Naive thymus-derived CD4-positive, alpha-beta T cell (primary cell): ENCODE data around the gene LHFPL3. TPM values are rescaled to one million over a fixed set of nuclear protein-coding genes. Genes with fewer than 3 reads are reported as not detected.

ENCODE experiments used
- ATAC-seq: fragments of 150-1000 bp; cut with Tn5 transposase; 2 replicates; pipeline ENCODE4 v1.10.0; 2021; ENCODE audit warnings: mild to moderate bottlenecking, moderate library complexity
- CTCF ChIA-PET: fragments of 350-600 bp; sonication (Branson Sonifier 250); formaldehyde crosslinking; loops from one replicate; lab custom pipeline; 2021; ENCODE audit warnings: antibody characterized with exemption; lab: Charles Lee
- POLR2A ChIA-PET: fragments of 350-600 bp; sonication (Branson Sonifier 250); formaldehyde crosslinking; loops from one replicate; lab custom pipeline; 2021; ENCODE audit warnings: antibody characterized with exemption, inconsistent platforms; lab: Charles Lee
- DNase-seq, 9 donors: peaks; one replicate each; pipeline versions ENCODE4 v3.0.0 to v3.0.0-alpha.2; 2020 to 2022; ENCODE audit warnings: mixed read lengths in 1 of 9
- H3K27ac ChIP-seq: one replicate; pipeline ENCODE4 v1.7.0; 2013; ENCODE audit warnings: mild to moderate bottlenecking, low read depth, low read length, moderate library complexity
- H3K27me3 ChIP-seq, 2 donors: one replicate each; pipeline ENCODE4 v1.7.0; 2013; ENCODE audit warnings: low read length in 2 of 2, mild to moderate bottlenecking in 2 of 2, moderate library complexity in 2 of 2; ENCODE audit not compliant: control insufficient read depth in 2 of 2, insufficient read depth in 2 of 2
- H3K36me3 ChIP-seq, 3 experiments: 1 replicate in 2 of 3; 2 replicates in 1 of 3; pipeline ENCODE4 v1.7.0; 2013; ENCODE audit warnings: low read length in 3 of 3, mild to moderate bottlenecking in 3 of 3, moderate library complexity in 1 of 3; ENCODE audit not compliant: insufficient read depth in 3 of 3, control insufficient read depth in 2 of 3
- H3K4me1 ChIP-seq, 2 donors: one replicate each; pipeline ENCODE4 v1.7.0; 2013; ENCODE audit warnings: low read length in 2 of 2, mild to moderate bottlenecking in 2 of 2, moderate library complexity in 1 of 2; ENCODE audit not compliant: control insufficient read depth in 2 of 2, insufficient read depth in 2 of 2
- H3K4me3 ChIP-seq: 2 replicates; pipeline ENCODE4 v1.7.0; 2013; ENCODE audit warnings: mild to moderate bottlenecking, low read length
- H3K9me3 ChIP-seq, 3 experiments: 1 replicate in 2 of 3; 2 replicates in 1 of 3; pipeline ENCODE4 v1.7.0; 2013; ENCODE audit warnings: low read length in 3 of 3; ENCODE audit not compliant: control insufficient read depth in 2 of 3
- H3K27ac Mint-ChIP-seq, 9 donors: one replicate each; pipeline ENCODE4 v1.8.0; 2020 to 2022; ENCODE audit warnings: mixed read lengths in 9 of 9, mild to moderate bottlenecking in 8 of 9, moderate library complexity in 5 of 9, inconsistent platforms in 2 of 9
- H3K27me3 Mint-ChIP-seq, 5 donors: one replicate each; pipeline ENCODE4 v1.8.0; 2021 to 2022; ENCODE audit warnings: mixed read lengths in 5 of 5, mild to moderate bottlenecking in 1 of 5
- H3K36me3 Mint-ChIP-seq, 5 donors: one replicate each; pipeline ENCODE4 v1.8.0; 2020 to 2022; ENCODE audit warnings: mixed read lengths in 5 of 5, mild to moderate bottlenecking in 3 of 5, inconsistent platforms in 1 of 5
- H3K4me1 Mint-ChIP-seq, 7 donors: one replicate each; pipeline ENCODE4 v1.8.0; 2020 to 2022; ENCODE audit warnings: mixed read lengths in 7 of 7, mild to moderate bottlenecking in 3 of 7, inconsistent platforms in 1 of 7
- H3K4me3 Mint-ChIP-seq, 10 donors: one replicate each; pipeline ENCODE4 v1.8.0; 2020 to 2022; ENCODE audit warnings: mild to moderate bottlenecking in 10 of 10, mixed read lengths in 10 of 10, moderate library complexity in 6 of 10, inconsistent platforms in 2 of 10
- H3K9me3 Mint-ChIP-seq, 11 donors: one replicate each; pipeline ENCODE4 v1.8.0; 2020 to 2022; ENCODE audit warnings: mixed read lengths in 11 of 11, mild to moderate bottlenecking in 4 of 11, inconsistent platforms in 1 of 11, moderate library complexity in 1 of 11
- intact Hi-C, 2 donors: fragments of 100-400 bp; cut with micrococcal nuclease; formaldehyde crosslinking; loops; one replicate each; pipeline ENCODE4 v1.15.1; 2023
- polyA plus RNA-seq, 2 donors: library from polyadenylated mRNA; unstranded; fragments of 300-500 nt; fragmentation: Illumina TruSeq; gene quantifications; one replicate each; pipeline ENCODE4 v1.2.3, GENCODE V29; 2021
- total RNA-seq, 6 experiments: library from RNA in 5 of 6; stranded (reverse) in 5 of 6; gene quantifications; 1 replicate in 5 of 6; 2 replicates in 1 of 6; pipeline ENCODE4 v1.2.3 and lab custom pipeline; 2021 to 2026

The LHFPL3 gene
- total and polyA plus RNA-seq, 7 experiments from 2014 or later: not detected

- DNase-seq (no peak), ATAC-seq (no peak)
- ChIA-PET POLR2A (no interaction called here), CTCF (no interaction called here)
- Mint-ChIP-seq H3K27me3 (no peaks in the 10 kb centered on the region), H3K4me1 (peaks cover 1 to 68% (median 17%) of the 10 kb centered on the region in 7 donors), H3K9me3 (no peaks in the 10 kb centered on the region), H3K36me3 (peaks cover 0 to 35% (median 4%) of the 10 kb centered on the region in 5 donors), H3K27ac (no peak overlapping the region), H3K4me3 (no peak overlapping the region)
- Histone ChIP-seq H3K9me3 (no peaks in the 10 kb centered on the region), H3K36me3 (no peaks in the 10 kb centered on the region), H3K27ac (no peak overlapping the region), H3K4me1 (peaks cover 8 to 12% of the 10 kb centered on the region in 2 donors), H3K4me3 (no peak overlapping the region), H3K27me3 (no peaks in the 10 kb centered on the region)
- intact Hi-C loops: no loop called here
Measured at GRCh38 chr7:104950754-104951153, 622.4 kb downstream of the LHFPL3 start.

DNA sequence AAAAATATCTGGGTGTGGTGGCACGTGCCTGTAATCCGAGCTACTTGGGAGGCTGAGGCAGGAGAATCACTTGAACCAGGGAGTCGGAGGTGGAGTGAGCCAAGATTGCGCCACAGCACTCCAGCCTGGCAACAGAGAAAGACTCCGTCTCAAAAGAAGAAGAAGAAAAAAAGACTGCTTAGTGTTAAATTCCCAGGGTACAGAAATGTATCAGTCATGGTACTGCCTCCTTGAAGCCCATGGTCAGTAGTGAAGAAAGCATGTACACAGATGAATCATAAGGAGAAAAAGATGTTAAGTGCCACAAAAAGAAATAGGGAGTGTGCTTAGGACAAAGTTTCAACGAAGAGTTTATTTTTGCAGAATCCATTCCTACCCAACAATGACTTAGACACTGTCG is 623.1 kb downstream of the LHFPL3 start:
- H3K27ac ChIP-seq: no peak overlapping the region
- H3K27me3 ChIP-seq: no peaks in the 10 kb centered on the region
- intact Hi-C loops: no loop called here
- peaks cover under 1 to 10% of the 10 kb centered on the region in 2 donors for H3K4me1 ChIP-seq
- H3K9me3 ChIP-seq: no peaks in the 10 kb centered on the region
- Mint-ChIP-seq H3K27ac (peak overlapping the region in 2 of 9 donors; percentile 8 to 21), H3K36me3 (peaks cover 0 to 31% (median 4%) of the 10 kb centered on the region in 5 donors), H3K4me1 (peaks cover 0 to 68% (median 11%) of the 10 kb centered on the region in 7 donors), H3K27me3 (no peaks in the 10 kb centered on the region), H3K4me3 (no peak overlapping the region), H3K9me3 (no peaks in the 10 kb centered on the region)
- ChIA-PET POLR2A (interaction anchor here (0.7 kb wide), 1 partner anchor 9 kb away, joined by 6 read pairs; no protein-coding TSS in a partner anchor), CTCF (no interaction called here)
- peak; percentile 66 for ATAC-seq
- no peaks in the 10 kb centered on the region for H3K36me3 ChIP-seq
- no peak overlapping the region for H3K4me3 ChIP-seq
- no peak for DNase-seq

DNA sequence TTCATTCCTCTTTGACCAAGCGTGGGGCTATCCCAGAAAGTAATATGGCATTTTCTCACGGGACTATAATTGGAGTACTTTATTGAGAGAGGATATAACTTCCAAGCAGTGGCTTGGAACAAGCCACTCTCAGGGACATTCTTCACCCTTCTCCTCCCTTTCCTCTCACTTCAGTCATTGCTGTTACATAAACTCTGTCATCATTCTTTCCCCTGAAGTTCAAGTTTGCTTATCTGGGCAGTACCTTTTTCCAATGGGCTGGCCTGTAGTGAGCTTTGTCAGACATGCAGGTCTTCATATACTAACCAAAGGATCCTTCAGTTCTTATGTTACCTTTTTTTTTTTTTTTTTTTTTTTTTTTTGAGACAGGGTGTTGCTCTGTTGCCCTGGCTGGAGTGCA is 626.9 kb downstream of the LHFPL3 start:
- peaks cover 0 to 2% (median 0%) of the 10 kb centered on the region in 11 donors for H3K9me3 Mint-ChIP-seq
- Histone ChIP-seq H3K27ac (no peak overlapping the region), H3K9me3 (no peaks in the 10 kb centered on the region), H3K36me3 (no peaks in the 10 kb centered on the region), H3K27me3 (no peaks in the 10 kb centered on the region), H3K4me3 (no peak overlapping the region), H3K4me1 (peaks cover 0 to 19% of the 10 kb centered on the region in 2 donors)
- H3K27ac Mint-ChIP-seq: peak overlapping the region in 4 of 9 donors; percentile 34 to 99 (median 63)
- DNase-seq: no peak
- H3K4me3 Mint-ChIP-seq: peak overlapping the region in 1 of 10 donors; percentile 5
- ChIA-PET CTCF (interaction anchor here (0.9 kb wide), 1 partner anchor 15 kb away, joined by 3 read pairs; no protein-coding TSS in a partner anchor), POLR2A (interaction anchor here (0.7 kb wide), 1 partner anchor 14 kb away, joined by 4 read pairs; no protein-coding TSS in a partner anchor)
- no peak for ATAC-seq
- intact Hi-C loops: no loop called here
- H3K4me1 Mint-ChIP-seq: peaks cover 0 to 67% (median 6%) of the 10 kb centered on the region in 7 donors
- peaks cover 0 to 38% (median 4%) of the 10 kb centered on the region in 5 donors for H3K36me3 Mint-ChIP-seq
- no peaks in the 10 kb centered on the region for H3K27me3 Mint-ChIP-seq

Other genes with a start within 250 kb of the LHFPL3 start
- 10 to 100 TPM; 15.9 to 28.0 (median 24.5) TPM for gene ORC5, start 120.6 kb upstream of the LHFPL3 start, total RNA-seq
- 10 to 100 TPM; 26.3 to 30.3 TPM for gene ORC5, start 120.6 kb upstream of the LHFPL3 start, polyA plus RNA-seq